Cardiac fibroblast (primary cell): Measurements from ENCODE around the gene RPS6KL1.
A peak's percentile ranks its signal among the peaks of the same experiment; 100 is the strongest.
"Not testable (repeated sequence)": the region's sequence is repeated elsewhere in the genome, so short reads cannot be mapped to it uniquely, and the experiment has no call there.

ENCODE experiments used
- DNase-seq, 2 donors: peaks; one replicate each; pipeline versions ENCODE4 v3.0.0 to v3.0.0-alpha.2; 2010; ENCODE audit warnings: low read depth in 2 of 2
- H3K4me3 ChIP-seq, 2 donors: replicated peaks in 1 of 2; 1 replicate in 1 of 2; 2 replicates in 1 of 2; pipeline ENCODE4 v1.5.1; 2011; ENCODE audit warnings: low read depth in 2 of 2, low read length in 2 of 2, mild to moderate bottlenecking in 2 of 2, moderate library complexity in 1 of 2
- TF ChIP-seq, protein P1 (sequence below): IDR thresholded peaks from one replicate; pipeline ENCODE4 v1.5.1; 2011; ENCODE audit warnings: low read depth, mild to moderate bottlenecking, low read length, inconsistent platforms

Gene RPS6KL1

DNA sequence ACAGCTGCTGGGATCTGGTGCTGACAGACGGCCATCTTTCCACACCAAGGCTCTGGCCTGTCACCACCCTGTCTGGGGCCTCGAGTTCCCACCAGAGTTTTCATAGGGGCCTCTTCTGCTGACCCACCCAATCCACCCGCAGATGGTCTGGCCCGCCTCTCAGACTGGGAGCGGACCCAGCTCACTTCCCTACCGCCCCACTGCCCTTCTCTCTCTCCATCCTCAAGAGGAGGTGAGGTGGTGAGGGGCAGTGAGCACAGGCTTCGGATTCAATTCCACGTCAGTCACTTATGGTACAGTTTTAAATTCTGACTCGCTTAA is 12.3 kb upstream of the RPS6KL1 start:
- H3K4me3 ChIP-seq: no peak overlapping the region
- no peak for DNase-seq
- TF ChIP-seq, protein P1, sequence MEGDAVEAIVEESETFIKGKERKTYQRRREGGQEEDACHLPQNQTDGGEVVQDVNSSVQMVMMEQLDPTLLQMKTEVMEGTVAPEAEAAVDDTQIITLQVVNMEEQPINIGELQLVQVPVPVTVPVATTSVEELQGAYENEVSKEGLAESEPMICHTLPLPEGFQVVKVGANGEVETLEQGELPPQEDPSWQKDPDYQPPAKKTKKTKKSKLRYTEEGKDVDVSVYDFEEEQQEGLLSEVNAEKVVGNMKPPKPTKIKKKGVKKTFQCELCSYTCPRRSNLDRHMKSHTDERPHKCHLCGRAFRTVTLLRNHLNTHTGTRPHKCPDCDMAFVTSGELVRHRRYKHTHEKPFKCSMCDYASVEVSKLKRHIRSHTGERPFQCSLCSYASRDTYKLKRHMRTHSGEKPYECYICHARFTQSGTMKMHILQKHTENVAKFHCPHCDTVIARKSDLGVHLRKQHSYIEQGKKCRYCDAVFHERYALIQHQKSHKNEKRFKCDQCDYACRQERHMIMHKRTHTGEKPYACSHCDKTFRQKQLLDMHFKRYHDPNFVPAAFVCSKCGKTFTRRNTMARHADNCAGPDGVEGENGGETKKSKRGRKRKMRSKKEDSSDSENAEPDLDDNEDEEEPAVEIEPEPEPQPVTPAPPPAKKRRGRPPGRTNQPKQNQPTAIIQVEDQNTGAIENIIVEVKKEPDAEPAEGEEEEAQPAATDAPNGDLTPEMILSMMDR: no peak

DNA sequence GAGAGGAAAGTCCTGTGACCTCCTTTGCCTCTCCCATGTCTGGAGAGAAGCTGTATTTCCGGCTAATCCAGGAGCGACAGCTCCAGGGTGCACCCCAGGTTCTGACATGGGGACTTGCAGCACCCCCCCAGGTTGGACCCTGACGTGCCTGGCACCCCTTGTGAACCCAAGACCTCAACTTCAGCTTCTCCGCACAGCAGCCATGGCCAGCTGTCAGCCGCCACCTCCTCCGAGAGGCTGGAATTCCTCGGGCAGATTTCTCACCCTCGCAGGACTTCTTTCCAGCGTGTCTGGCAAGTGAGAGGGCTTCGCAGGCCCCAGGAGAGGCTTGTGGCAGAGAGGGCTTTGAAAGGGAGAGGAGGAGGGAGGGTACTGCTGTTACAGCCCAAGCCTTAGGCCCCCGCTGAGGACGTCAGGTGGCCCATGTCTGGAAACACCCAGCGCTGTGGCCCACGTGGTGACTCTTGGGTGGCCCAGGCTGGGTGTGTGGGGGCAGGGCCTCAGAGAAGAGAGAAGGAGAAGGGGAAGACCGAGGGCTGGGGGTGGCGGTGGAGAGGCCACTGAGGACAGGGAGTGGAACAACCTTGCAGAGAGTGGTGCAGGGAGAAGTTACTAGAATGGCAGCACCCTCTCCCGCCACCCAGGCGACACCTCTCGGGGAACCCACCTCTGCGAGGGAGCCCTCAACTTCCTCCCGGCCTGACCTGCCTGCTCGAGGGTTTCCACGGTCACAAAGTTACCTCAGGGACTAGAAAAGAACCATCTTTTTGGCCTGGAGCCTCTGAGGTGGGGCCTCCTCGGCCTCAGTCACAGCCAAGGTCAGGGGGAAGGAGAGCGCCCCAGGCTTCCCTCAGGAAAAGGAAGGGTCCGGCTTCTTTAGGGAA is 11.7 kb upstream of the RPS6KL1 start:
- DNase-seq: peak in 1 of 2 donors; percentile 34
- H3K4me3 ChIP-seq: no peak overlapping the region
- TF ChIP-seq, protein P1: no peak

DNA sequence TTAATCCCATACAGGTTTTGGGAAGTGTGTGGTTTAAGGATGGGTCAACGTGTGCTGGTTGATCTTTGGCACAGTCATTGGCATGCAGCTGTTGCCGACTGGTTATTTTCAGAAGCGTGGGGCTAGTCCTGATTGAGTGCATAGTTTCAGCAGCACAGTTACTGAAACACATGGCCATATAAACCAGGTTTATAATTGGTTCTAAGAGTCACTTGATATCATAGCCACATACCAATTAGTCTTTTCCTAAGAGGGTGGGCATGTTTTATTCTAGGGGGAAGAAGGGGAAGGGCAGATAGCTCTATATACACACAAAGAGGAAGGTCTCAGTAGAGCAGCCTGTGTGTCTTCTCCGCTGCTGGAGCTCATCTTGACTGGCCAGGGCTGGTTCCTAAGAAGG is 11.0 kb upstream of the RPS6KL1 start:
- H3K4me3 ChIP-seq: no peak overlapping the region
- DNase-seq: no peak
- TF ChIP-seq, protein P1: no peak

DNA sequence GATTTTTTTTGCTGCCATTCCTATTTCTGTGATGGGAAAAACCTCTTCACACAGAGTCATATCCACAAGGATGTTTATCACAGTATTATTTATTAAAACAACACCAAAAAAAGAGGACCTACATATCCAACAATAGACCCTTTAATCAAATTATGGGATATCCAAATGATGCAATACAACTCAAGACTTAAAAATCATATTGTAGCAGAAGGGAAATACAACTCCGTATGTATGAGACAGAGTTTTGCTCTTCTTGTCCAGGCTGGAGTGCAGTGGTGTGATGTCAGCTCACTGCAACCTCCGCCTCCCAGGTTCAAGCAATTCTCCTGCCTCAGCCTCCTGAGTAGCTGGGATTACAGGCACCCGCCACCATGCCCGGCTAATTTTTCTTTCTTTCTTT is 9.9 kb upstream of the RPS6KL1 start:
- not testable (repeated sequence) for DNase-seq, H3K4me3 ChIP-seq

DNA sequence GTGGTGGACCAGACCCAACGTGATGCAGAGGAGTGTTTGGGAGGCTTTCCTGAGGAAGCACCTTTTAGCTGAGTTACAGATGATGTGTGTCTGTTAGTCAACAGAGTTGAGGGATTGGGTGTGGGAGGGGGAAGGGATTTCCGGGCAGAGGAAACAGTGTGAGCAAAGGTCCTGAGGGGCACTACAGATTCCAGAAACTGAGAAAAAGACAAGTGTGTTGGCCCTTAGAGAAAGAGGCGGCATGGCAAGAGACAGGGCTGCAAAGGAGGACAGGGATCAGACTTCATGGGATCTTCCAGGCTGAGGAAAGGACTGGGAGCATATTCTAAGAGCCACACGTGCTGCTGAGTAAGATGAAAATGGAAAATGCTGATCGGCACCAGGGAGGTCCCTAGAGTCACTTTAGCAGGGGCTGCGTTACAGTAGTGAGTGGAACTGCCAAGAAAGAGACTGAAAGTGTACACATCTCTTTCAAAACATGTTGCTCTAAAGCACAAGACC is 9.4 kb upstream of the RPS6KL1 start:
- peak; percentile 30 to 46 for DNase-seq
- TF ChIP-seq, protein P1: no peak
- H3K4me3 ChIP-seq: no peak overlapping the region

DNA sequence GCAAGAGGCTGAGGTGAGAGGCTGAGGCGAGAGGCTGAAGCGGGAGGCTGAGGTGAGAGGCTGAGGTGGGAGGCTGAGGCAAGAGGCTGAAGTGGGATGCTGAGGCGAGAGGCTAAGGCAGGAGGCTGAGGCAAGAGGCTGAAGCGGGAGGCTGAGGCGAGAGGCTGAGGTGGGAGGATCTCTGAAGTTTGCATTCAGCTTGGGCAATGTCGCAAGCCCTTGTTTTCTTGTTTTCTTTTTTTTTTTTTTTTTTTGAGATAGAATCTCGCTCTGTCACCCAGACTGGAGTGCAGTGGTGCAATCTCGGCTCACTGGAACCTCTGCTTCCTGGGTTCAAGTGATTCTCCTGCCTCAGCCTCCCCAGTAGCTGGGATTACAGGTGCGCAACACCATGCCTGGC is 8.7 kb upstream of the RPS6KL1 start:
- not testable (repeated sequence) for DNase-seq, H3K4me3 ChIP-seq

DNA sequence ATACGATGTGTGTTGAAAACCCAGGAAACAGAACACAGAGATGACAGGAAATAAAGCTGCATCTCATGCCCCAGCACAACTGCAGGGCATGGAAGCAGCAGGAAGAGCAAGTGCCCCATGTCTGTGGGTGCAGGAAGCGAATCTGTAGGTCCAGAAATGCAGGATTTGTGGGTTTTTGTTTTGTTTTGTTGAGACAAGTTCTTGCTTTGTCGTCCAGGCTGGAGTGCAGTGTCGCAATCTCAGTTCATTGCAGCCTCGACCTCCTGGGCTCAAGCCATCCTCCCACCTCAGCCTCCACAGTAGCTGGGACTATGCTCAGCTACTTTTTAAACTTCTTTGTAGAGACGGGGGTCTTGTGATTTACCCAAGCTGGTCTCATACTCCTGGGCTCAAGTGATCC is 6.2 kb upstream of the RPS6KL1 start:
- no peak for DNase-seq
- TF ChIP-seq, protein P1: no peak
- H3K4me3 ChIP-seq: no peak overlapping the region

DNA sequence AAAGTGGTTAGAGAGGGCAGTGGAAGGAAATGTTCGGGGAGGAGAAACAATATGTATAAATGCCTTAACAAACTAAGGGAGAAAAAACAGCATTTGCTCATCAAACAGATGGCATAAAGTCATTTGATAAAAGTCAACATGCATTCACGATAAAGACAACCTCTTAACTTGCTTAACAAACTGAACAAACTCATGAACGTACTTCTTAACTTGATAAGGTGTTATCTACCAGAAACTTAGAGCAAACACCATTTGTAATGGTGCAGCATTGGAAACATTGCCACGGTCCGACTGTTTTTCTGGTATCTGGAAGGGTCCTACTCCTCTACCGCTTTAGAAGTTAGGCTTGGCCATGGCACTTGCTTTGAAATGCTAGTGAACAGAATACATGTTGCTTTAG is 4.2 kb upstream of the RPS6KL1 start:
- H3K4me3 ChIP-seq: no peak overlapping the region
- TF ChIP-seq, protein P1: no peak
- DNase-seq: no peak
